Measurements from ENCODE around the gene SLC35A5. TPM values are rescaled to one million over a fixed set of nuclear protein-coding genes. Genes with fewer than 3 reads are reported as not detected.

The SLC35A5 gene
- total and polyA plus RNA-seq, 9 of the 15 experiments (the other 6 are each of a cell fraction or from before 2014, with no cell fraction given), result 4.0 to 13.0 (median 9.7) TPM

- Histone ChIP-seq H3K9ac (ENCODE audit: insufficient read depth in 1 of 2, low read depth in 2 of 2, low read length in 2 of 2) (no peak overlapping the region), H3K4me3 (no peak overlapping the region), H2AFZ (ENCODE audit: low read depth, low read length) (no peak overlapping the region), H3K9me3 (replicated peaks; ENCODE audit: control insufficient read depth, insufficient read depth, low read depth, low read length) (no peaks in the 10 kb centered on the region), H3K36me3 (ENCODE audit: control insufficient read depth, insufficient read depth, low read length) (peaks cover 28% of the 10 kb centered on the region; the same call in 1 of the 3 replicates), H3K27me3 (ENCODE audit: control insufficient read depth in 2 of 2, insufficient read depth in 2 of 2, low read length in 2 of 2) (no peaks in the 10 kb centered on the region), H3K79me2 (ENCODE audit: control insufficient read depth, insufficient read depth, low read length) (peaks cover 73% of the 10 kb centered on the region), H3K9me1 (ENCODE audit: control insufficient read depth, insufficient read depth, low read length) (no peaks in the 10 kb centered on the region), H3K4me1 (replicated peaks in 1 of 2; ENCODE audit: control insufficient read depth in 2 of 2, insufficient read depth in 2 of 2, low read length in 2 of 2) (no peaks in the 10 kb centered on the region; a peak in 1 of 5 replicates), H3K27ac (ENCODE audit: extremely low read depth, low read depth, low read length) (no peak overlapping the region), H4K20me1 (replicated peaks; ENCODE audit: control insufficient read depth, insufficient read depth, low read length) (no peaks in the 10 kb centered on the region), H3K4me2 (ENCODE audit: insufficient read depth, low read length) (no peak overlapping the region)
- no TSS peak for BruUV-seq (replicated peaks)
- ChIA-PET POLR2A (interaction anchor here (1.2 kb wide), 1 partner anchor 10 kb away, joined by 3 read pairs; no protein-coding TSS in a partner anchor), CTCF (ENCODE audit: low intra/inter-chr PET ratio) (no interaction called here)
- in situ Hi-C loops (cut with MboI) (no loop called here), intact Hi-C loops (cut with micrococcal nuclease) (no loop called here)
- DNase-seq (ENCODE audit: extremely low read depth in 1 of 4, low spot score in 3 of 4), result no peak
- ATAC-seq, result no peak
- 100% methylated on average over 1 of the region's 1 CpG for WGBS (ENCODE audit: insufficient coverage, low coverage, missing lambda C conversion rate)
- FAIRE-seq, result no peak
- no peak for TF ChIP-seq CBFB (CRISPR knock-in tag; IDR thresholded peaks at IDR 0.05)
- TF ChIP-seq ZNF695 (CRISPR knock-in tag; IDR thresholded peaks at IDR 0.05), result no peak
- TF ChIP-seq EZH2 (IDR thresholded peaks at IDR 0.05; ENCODE audit: borderline replicate concordance, low read depth, low read length), result no peak
- TF ChIP-seq CHCHD3 (CRISPR knock-in tag; IDR thresholded peaks at IDR 0.05), result no peak
- TF ChIP-seq NCOA4 (IDR thresholded peaks at IDR 0.05; ENCODE audit: partially characterized antibody), result no peak
- TF ChIP-seq NFE2 (IDR thresholded peaks at IDR 0.05; ENCODE audit: low read depth), result no peak
- no peak for TF ChIP-seq HMBOX1 (IDR thresholded peaks at IDR 0.05)
- TF ChIP-seq NCOA1 (IDR thresholded peaks at IDR 0.05; ENCODE audit: low read depth), result no peak
- TF ChIP-seq ZSCAN29 (IDR thresholded peaks at IDR 0.05), result no peak
- no peak for TF ChIP-seq ZNF584 (CRISPR knock-in tag; IDR thresholded peaks at IDR 0.05; ENCODE audit: low read depth)
- no peak for TF ChIP-seq ZNF165 (CRISPR knock-in tag; IDR thresholded peaks at IDR 0.05; ENCODE audit: borderline replicate concordance)
- no peak for TF ChIP-seq ZC3H4 (CRISPR knock-in tag; IDR thresholded peaks at IDR 0.05; ENCODE audit: borderline replicate concordance)
- no peak for TF ChIP-seq TOE1 (IDR thresholded peaks at IDR 0.05; ENCODE audit: borderline replicate concordance)
- TF ChIP-seq TOE1 (CRISPR knock-in tag; IDR thresholded peaks at IDR 0.05; ENCODE audit: borderline replicate concordance, low read depth), result no peak
- no peak for TF ChIP-seq ZNF444 (CRISPR knock-in tag; IDR thresholded peaks at IDR 0.05)
- TF ChIP-seq ZNF41 (CRISPR knock-in tag; conservative IDR thresholded peaks at IDR 0.05), result no peak
- no peak for TF ChIP-seq SIX5 (IDR thresholded peaks at IDR 0.05; ENCODE audit: borderline replicate concordance in 1 of 2, insufficient read depth in 1 of 2, low read depth in 1 of 2, low read length in 2 of 2)
- TF ChIP-seq NKRF (IDR thresholded peaks at IDR 0.05; ENCODE audit: borderline replicate concordance), result no peak
- no peak for TF ChIP-seq ZBTB26 (CRISPR knock-in tag; IDR thresholded peaks at IDR 0.05)
These were observed 6.2 kb upstream of the SLC35A5 start for GRCh38 chr3:112555535-112556170.

Data from K562 (cell line).